KBM-7 (cell line): ENCODE data around the gene SKI.
"Not testable (repeated sequence)": the region's sequence is repeated elsewhere in the genome, so short reads cannot be mapped to it uniquely, and the experiment has no call there.

ENCODE experiments used
- DNase-seq: peaks from one replicate; pipeline ENCODE4 v3.0.0-alpha.2; 2015
- in situ Hi-C: fragments of 300-500 bp; cut with MboI; formaldehyde crosslinking; loops from 2 replicates; pipeline ENCODE4 v1.14.3; 2020; ENCODE audit warnings: low sequenced_read_pairs, low pct_unique_long_range_greater_than_20kb, mixed read lengths

SKI gene

DNA sequence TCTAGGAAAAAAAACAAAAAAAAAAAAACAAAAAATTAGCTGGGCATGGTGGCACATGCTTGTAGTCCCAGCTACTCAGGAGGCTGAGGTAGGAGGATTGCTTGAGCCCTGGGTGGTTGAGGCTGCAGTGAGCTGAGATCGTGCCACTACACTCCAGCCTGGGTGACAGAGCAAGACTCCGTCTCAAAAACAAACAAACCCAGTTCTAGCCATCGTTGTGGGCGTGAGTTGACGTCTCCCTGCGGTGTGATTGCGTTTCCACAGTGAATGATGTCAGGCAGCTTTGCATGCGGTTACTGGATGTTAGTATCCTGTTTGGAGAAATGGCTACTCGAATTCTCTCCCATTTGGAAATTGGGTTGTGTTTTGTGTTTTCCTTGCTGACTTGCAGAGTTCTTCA lies 68.1 kb downstream of the SKI start:
- DNase-seq, in situ Hi-C loops: not testable (repeated sequence)

GRCh38 chr1:2296614-2297013 lies 68.5 kb downstream of the SKI start:
- in situ Hi-C loops, result no loop called here

GRCh38 chr1:2297246-2298011 lies 69.3 kb downstream of the SKI start:
- in situ Hi-C loops, result no loop called here

More at GRCh38 chr1:2296614-2297013, 68.5 kb downstream of the SKI start:
- DNase-seq, result no peak

DNA sequence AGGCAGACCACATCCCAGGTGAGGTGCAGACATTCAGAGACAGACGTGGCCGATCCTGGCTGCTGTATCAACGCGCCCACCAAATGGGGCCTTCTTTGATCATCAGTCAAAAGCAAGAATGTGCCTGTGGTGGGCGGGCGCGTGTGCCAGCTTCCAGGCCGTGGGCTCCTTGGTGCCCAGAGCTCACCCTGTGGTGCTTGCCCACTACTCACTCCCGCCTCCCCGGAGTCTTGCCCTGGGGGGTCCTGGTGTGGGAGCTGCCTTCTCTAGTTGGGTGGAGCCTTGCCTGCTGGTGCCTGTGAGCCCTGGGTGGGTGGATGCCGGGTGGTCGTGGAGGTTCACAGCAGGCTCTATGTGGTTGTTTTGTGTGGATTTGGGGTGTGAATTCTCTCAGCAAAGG lies 70.6 kb downstream of the SKI start:
- DNase-seq, result no peak
- in situ Hi-C loops, result no loop called here

More at GRCh38 chr1:2297246-2298011, 69.3 kb downstream of the SKI start:
- no peak for DNase-seq

DNA sequence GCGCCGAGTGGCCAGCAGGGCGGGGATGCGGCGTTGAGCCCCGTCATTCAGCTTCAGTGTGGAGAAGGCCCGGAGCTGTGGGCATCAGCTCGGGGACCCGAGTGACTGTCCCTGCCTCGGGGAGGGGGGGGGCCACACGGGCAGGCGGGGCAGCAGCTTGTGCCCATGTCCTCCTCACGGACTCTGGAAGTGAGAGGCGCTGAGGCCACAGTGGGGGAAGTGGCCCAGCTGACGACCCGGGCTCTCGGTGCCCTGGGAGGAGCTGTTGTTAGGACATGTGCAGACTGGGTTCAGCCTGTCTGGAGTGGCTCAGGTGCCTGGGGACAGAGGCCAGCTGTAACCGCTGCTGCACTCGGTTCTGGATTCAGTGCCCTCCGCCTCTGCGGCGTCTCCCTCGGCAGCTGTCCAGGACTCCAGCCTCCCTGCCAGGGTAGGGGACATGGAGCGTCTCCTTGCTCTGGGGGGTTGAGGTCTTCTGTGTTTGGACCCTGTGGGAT lies 71.1 kb downstream of the SKI start:
- no peak for DNase-seq
- in situ Hi-C loops, result no loop called here

DNA sequence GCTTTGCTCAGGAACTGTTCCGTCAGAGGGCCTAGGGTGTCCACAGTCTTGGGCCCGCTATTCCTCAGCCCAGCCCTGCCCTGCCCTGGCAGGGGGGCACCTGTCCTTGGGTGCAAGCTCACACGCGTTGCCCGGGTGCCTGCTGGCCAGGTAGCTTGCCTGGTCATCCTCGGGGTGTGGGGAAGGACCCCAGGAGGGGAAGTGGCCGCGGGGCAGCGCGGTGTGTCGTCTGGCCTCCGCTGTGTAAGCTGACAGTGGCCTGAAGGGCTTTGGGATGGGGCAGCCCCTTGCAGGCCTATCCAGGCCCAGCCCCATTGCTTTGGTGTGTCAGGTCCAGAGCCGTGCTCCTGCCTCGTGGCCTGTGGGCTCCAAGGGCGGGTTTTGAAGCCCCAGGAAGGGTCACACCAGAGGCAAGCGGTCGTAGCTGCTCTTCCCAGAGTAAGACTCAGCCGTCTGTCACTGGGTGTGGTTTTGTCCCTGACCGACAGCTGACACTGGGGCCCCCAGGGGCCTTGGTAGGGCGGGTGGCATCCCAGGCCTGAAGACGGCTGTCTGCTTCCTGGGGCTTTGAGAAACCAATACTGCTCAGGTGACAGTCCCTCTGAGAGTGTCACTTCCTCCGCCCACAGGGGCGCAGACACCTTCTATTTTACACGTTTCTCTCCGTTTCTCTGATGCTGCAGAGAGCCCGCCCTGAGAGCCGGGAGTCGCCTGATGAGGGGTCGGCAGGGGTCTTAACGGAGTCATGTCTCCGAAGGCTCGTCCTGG lies 72.1 kb downstream of the SKI start:
- in situ Hi-C loops, result no loop called here

GRCh38 chr1:2300851-2301606 lies 72.9 kb downstream of the SKI start:
- DNase-seq, result peak; percentile 96
- in situ Hi-C loops, result no loop called here

More for the DNA sequence above, 72.1 kb downstream of the SKI start:
- peak; percentile 39 for DNase-seq

DNA sequence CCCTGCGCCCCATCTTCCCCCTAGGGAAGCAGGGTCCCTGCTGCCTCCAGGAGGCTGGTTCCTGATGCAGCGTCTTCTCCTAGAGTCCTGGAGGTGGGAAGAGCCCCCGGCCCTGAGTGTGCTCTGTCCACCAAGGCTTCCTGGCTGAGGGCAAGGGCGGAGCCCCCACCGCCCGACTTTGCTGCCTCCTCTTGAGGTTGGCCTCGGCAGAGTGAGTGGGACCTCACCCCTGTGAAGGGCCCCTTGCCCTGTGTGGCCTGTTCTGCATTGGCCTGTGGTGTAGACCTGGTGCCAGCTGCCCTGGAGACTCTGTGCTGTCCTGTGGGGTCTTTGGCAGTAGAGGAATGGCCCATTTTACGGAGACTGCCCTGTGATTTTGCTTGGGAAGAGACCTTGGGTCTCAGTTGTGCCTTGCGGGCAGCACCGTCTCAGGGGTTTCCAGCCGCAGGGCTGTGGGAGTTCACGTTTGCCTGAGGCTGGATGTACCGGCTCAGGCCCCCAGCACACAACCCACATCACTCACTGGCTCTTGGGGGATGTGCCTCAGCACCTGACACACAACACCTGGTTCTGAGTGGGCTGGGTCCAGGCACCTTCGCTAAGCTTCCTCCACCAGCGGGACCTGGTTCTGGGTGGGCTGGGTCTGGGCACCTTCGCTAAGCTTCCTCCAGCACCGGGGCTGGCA lies 73.6 kb downstream of the SKI start:
- in situ Hi-C loops, result no loop called here
- DNase-seq, result no peak

GRCh38 chr1:2302292-2302925 lies 74.3 kb downstream of the SKI start:
- in situ Hi-C loops, result no loop called here

GRCh38 chr1:2303016-2303775 lies 75.1 kb downstream of the SKI start:
- no peak for DNase-seq
- in situ Hi-C loops, result no loop called here

More at GRCh38 chr1:2302292-2302925, 74.3 kb downstream of the SKI start:
- no peak for DNase-seq

DNA sequence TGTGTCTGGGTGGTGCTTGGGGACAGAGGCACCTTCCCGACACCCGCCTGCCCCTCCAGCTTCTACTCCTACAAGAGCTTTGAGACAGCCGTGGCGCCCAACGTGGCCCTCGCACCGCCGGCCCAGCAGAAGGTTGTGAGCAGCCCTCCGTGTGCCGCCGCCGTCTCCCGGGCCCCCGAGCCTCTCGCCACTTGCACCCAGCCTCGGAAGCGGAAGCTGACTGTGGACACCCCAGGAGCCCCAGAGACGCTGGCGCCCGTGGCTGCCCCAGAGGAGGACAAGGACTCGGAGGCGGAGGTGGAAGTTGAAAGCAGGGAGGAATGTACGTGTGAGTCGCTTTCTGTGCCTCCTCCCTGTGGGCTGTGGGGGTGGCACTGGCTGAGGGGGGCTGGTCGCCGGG lies 75.7 kb downstream of the SKI start:
- in situ Hi-C loops, result no loop called here
- no peak for DNase-seq

DNA sequence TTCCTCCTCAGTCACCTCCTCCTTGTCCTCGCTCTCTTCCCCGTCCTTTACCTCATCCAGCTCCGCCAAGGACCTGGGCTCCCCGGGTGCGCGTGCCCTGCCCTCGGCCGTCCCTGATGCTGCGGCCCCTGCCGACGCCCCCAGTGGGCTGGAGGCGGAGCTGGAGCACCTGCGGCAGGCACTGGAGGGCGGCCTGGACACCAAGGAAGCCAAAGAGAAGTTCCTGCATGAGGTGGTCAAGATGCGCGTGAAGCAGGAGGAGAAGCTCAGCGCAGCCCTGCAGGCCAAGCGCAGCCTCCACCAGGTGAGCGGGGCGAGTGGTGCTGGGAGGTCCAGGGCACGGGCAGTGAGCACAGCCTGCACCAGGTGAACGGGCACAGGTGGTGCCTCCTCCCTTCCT lies 76.2 kb downstream of the SKI start:
- no peak for DNase-seq
- in situ Hi-C loops, result no loop called here

DNA sequence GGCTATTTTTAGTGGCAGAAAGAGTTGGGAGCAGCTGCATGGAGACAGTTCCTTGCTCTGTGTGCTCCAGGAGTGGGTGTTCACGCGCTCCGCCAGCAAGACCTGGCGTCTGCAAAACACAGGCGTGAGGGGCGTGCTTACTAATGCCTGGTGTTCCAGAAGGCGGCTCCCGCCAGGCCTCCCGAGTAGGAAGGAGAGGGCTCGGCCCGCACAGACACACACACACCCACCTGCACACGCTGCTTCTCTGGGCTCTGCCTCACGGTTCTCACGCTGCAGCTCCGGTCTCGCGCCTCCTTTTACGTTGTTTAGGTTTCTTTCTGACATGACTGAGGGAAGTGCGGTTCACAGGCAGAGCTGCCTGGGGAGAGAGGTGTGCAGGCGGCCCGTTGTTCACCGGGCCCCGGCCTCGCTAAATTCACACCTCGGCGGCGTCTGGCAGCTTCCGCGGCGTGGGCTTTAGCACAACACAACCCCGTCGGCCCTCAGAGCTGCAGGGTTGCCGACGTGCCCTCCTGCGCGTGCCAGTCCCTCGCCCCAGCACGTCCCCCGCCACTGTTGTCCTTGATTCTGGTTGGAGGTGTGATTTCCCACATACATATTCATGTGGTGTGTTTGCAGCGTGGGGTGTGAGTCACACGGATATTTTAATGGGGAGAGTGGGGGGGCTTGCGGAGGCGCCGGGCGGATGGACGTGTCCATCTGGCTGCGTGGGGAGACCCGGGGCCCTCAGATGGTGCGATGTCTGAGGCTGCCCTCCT lies 77.0 kb downstream of the SKI start:
- DNase-seq, result no peak
- in situ Hi-C loops, result no loop called here

DNA sequence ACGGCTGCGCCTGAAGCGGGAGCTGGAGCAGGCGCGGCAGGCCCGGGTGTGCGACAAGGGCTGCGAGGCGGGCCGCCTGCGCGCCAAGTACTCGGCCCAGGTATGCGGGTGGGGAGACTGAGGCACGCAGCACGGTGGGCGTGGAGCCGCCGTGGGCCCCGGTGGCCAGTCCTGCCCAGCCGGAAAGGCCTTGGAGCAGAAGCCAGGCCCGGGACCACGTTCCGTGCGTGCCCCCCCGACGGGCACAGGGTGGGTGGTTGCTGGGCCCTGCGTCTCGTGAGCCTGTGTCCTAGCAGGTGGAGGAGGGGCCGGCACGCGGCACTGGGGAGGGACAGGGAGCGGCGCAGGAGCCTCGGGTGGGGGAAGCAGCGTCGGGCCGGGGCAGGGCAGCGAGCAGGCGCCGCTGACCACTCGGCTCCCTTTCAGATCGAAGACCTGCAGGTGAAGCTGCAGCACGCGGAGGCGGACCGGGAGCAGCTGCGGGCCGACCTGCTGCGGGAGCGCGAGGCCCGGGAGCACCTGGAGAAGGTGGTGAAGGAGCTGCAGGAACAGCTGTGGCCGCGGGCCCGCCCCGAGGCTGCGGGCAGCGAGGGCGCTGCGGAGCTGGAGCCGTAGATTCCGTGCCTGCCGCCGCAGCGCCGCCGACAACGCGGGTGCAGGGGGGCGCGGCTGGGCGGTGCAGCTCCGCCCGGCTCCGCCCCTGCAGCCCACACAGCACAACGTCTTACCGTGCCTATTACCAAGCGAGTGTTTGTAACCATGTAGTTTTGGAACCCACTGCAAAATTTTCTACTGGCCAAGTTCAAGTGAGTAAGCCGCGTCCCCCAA lies 78.2 kb downstream of the SKI start:
- no peak for DNase-seq
- in situ Hi-C loops, result no loop called here

GRCh38 chr1:2307064-2307605 lies 79.0 kb downstream of the SKI start:
- in situ Hi-C loops, result no loop called here
- DNase-seq, result no peak

DNA sequence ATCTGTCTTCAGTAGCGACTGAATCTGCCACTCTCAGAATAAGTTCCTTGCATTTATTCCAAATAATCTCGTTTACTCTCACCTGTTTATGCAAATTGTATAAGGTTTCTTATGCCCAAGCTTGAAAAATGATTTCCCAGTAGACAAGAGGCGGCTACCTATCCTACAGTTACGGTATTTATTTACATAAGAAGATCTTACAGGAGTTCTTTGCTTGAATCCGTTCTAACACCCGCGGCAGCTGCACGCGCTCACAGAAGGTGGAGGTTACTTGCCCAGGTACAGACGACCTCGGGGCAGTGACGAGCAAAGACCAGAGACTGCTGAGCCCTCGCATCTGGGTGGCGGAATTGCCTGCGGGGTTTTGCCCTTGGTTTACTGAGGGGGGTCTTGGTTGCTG lies 79.9 kb downstream of the SKI start:
- in situ Hi-C loops, result no loop called here
- DNase-seq, result no peak
